ENCODE measurements around the gene EDDM3A.

EDDM3A gene

DNA sequence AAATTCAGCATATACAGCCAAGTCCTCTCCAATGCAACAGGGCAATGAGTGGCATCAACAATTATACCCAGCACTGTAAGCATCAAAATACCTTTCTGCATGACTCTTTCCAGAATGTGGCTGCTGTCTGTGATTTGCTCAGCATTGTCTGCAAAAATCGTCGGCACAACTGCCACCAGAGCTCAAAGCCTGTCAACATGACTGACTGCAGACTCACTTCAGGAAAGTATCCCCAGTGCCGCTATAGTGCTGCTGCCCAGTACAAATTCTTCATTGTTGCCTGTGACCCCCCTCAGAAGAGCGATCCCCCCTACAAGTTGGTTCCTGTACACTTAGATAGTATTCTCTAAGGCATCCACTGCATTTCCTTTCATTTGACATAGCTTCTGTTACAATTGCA lies 36.1 kb downstream of the EDDM3A start:
- DNase-seq, result no peak
- no peaks in the 10 kb centered on the region for H3K36me3 ChIP-seq (replicated peaks; ENCODE audit: insufficient read depth, low read length)
- peak overlapping the region; percentile 63; the same call in 1 of the 2 replicates for H3K27ac ChIP-seq (ENCODE audit: low read length)
- peak overlapping the region; percentile 60 for H3K4me2 ChIP-seq (ENCODE audit: low read depth, low read length)
- H3K79me2 ChIP-seq (ENCODE audit: low read length), result no peaks in the 10 kb centered on the region
- peak overlapping the region; percentile 67 for H2AFZ ChIP-seq (ENCODE audit: low read length)
- no peaks in the 10 kb centered on the region for H4K20me1 ChIP-seq (ENCODE audit: insufficient read depth, low read length)
- H3K4me1 ChIP-seq (ENCODE audit: low read length), result no peaks in the 10 kb centered on the region
- H3K9me2 ChIP-seq (replicated peaks; ENCODE audit: insufficient read depth, low read length), result no peaks in the 10 kb centered on the region
- H3K9me3 ChIP-seq (replicated peaks; ENCODE audit: insufficient read depth, low read length), result no peaks in the 10 kb centered on the region
- H3K27me3 ChIP-seq (replicated peaks; ENCODE audit: insufficient read depth, low read length), result no peaks in the 10 kb centered on the region
- peak overlapping the region; percentile 42 for H3K4me3 ChIP-seq (ENCODE audit: low read length)
- H3F3A ChIP-seq (ENCODE audit: insufficient read depth, low read length), result no peaks in the 10 kb centered on the region
- no peak overlapping the region for H3K9ac ChIP-seq (ENCODE audit: low read length)
- TF ChIP-seq EZH2phosphoT487 (IDR thresholded peaks at IDR 0.05; ENCODE audit: low read length) (no peak), EZH2 (optimal IDR thresholded peaks at IDR 0.05; ENCODE audit: low read depth, low read length) (no peak)
- TF ChIP-seq, protein P1, sequence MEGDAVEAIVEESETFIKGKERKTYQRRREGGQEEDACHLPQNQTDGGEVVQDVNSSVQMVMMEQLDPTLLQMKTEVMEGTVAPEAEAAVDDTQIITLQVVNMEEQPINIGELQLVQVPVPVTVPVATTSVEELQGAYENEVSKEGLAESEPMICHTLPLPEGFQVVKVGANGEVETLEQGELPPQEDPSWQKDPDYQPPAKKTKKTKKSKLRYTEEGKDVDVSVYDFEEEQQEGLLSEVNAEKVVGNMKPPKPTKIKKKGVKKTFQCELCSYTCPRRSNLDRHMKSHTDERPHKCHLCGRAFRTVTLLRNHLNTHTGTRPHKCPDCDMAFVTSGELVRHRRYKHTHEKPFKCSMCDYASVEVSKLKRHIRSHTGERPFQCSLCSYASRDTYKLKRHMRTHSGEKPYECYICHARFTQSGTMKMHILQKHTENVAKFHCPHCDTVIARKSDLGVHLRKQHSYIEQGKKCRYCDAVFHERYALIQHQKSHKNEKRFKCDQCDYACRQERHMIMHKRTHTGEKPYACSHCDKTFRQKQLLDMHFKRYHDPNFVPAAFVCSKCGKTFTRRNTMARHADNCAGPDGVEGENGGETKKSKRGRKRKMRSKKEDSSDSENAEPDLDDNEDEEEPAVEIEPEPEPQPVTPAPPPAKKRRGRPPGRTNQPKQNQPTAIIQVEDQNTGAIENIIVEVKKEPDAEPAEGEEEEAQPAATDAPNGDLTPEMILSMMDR (IDR thresholded peaks at IDR 0.05; ENCODE audit: low read length), result no peak

DNA sequence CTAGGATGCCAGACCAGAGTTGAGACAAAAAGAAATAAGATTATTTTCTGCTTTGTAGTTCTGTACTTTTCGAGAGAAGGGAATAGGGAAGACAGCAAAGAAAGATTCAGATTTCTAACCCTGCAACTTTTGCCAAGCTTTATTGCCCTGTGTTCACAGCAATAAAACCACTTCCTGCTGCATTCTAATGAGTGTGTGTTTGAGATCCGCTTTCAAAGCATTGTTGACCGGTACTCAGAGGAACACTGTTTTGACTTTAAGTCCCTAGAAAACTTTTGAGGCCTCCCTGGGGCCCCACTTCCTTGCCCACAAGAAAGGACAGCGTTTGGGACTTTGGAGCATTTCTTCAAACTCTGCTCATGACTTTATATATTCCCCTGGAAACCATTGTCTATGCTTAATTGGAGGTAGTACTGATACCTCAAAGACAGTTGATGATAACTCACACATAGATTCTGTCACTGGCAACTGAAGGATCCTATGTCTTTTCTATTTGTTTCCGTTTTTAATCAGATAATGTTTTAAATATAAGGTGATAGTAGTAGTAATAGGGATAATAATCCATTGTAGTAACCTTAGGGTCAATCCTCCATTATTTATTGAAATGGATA lies 36.7 kb downstream of the EDDM3A start:
- H2AFZ ChIP-seq (ENCODE audit: low read length), result peak overlapping the region; percentile 67
- no peak for TF ChIP-seq EZH2 (optimal IDR thresholded peaks at IDR 0.05; ENCODE audit: low read depth, low read length)
- TF ChIP-seq EZH2phosphoT487 (IDR thresholded peaks at IDR 0.05; ENCODE audit: low read length), result no peak
- TF ChIP-seq, protein P1 (IDR thresholded peaks at IDR 0.05; ENCODE audit: low read length), result no peak
- no peaks in the 10 kb centered on the region for H3K9me2 ChIP-seq (replicated peaks; ENCODE audit: insufficient read depth, low read length)
- H3K9ac ChIP-seq (ENCODE audit: low read length), result no peak overlapping the region
- peak overlapping the region; percentile 42 for H3K4me3 ChIP-seq (ENCODE audit: low read length)
- no peaks in the 10 kb centered on the region for H3K27me3 ChIP-seq (replicated peaks; ENCODE audit: insufficient read depth, low read length)
- DNase-seq, result no peak
- peak overlapping the region; percentile 63; the same call in 1 of the 2 replicates for H3K27ac ChIP-seq (ENCODE audit: low read length)
- peak overlapping the region; percentile 60 for H3K4me2 ChIP-seq (ENCODE audit: low read depth, low read length)
- no peaks in the 10 kb centered on the region for H3K79me2 ChIP-seq (ENCODE audit: low read length)
- no peaks in the 10 kb centered on the region for H3K9me3 ChIP-seq (replicated peaks; ENCODE audit: insufficient read depth, low read length)
- no peaks in the 10 kb centered on the region for H3F3A ChIP-seq (ENCODE audit: insufficient read depth, low read length)
- H3K4me1 ChIP-seq (ENCODE audit: low read length), result no peaks in the 10 kb centered on the region
- H4K20me1 ChIP-seq (ENCODE audit: insufficient read depth, low read length), result no peaks in the 10 kb centered on the region
- no peaks in the 10 kb centered on the region for H3K36me3 ChIP-seq (replicated peaks; ENCODE audit: insufficient read depth, low read length)

DNA sequence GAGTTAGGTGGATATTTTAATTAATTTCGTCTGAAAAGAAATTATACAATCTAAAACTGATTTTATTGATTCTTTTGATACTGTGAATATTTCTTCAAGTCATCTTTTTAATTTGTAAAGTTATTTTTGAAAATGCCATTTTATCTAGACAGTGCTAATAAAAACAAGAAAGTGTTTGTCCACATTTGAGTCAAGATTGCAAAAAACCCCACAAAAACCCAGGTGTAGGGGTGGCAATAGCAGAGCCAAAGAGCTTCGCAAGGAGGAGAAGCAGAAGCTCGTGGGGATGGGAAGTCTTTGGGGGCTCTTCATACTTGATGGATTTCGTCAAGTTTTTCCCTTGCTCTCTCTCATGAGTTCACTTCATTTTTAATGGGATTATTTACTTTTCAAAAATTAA lies 41.3 kb downstream of the EDDM3A start:
- H3K36me3 ChIP-seq (replicated peaks; ENCODE audit: insufficient read depth, low read length), result no peaks in the 10 kb centered on the region
- H3K9me2 ChIP-seq (replicated peaks; ENCODE audit: insufficient read depth, low read length), result no peaks in the 10 kb centered on the region
- no peaks in the 10 kb centered on the region for H4K20me1 ChIP-seq (ENCODE audit: insufficient read depth, low read length)
- no peak overlapping the region for H3K4me3 ChIP-seq (ENCODE audit: low read length)
- no peak overlapping the region for H2AFZ ChIP-seq (ENCODE audit: low read length)
- H3K9me3 ChIP-seq (replicated peaks; ENCODE audit: insufficient read depth, low read length), result no peaks in the 10 kb centered on the region
- H3K4me2 ChIP-seq (ENCODE audit: low read depth, low read length), result no peak overlapping the region
- H3K27ac ChIP-seq (ENCODE audit: low read length), result no peak overlapping the region
- no peak overlapping the region for H3K9ac ChIP-seq (ENCODE audit: low read length)
- no peaks in the 10 kb centered on the region for H3F3A ChIP-seq (ENCODE audit: insufficient read depth, low read length)
- no peaks in the 10 kb centered on the region for H3K27me3 ChIP-seq (replicated peaks; ENCODE audit: insufficient read depth, low read length)
- TF ChIP-seq EZH2phosphoT487 (IDR thresholded peaks at IDR 0.05; ENCODE audit: low read length) (no peak), EZH2 (optimal IDR thresholded peaks at IDR 0.05; ENCODE audit: low read depth, low read length) (no peak)
- TF ChIP-seq, protein P1 (IDR thresholded peaks at IDR 0.05; ENCODE audit: low read length), result no peak
- no peak for DNase-seq
- H3K4me1 ChIP-seq (ENCODE audit: low read length), result no peaks in the 10 kb centered on the region
- H3K79me2 ChIP-seq (ENCODE audit: low read length), result no peaks in the 10 kb centered on the region
